HUDEP-2 (cell line): Measurements from ENCODE around the gene ADCY5.

Experiments used
- DNase-seq, 76 experiments: peaks; one replicate each; lab custom pipeline; 2025; ENCODE audit not compliant: unreplicated experiment in 76 of 76; lab: John Stamatoyannopoulos, UW

The ADCY5 gene

DNA sequence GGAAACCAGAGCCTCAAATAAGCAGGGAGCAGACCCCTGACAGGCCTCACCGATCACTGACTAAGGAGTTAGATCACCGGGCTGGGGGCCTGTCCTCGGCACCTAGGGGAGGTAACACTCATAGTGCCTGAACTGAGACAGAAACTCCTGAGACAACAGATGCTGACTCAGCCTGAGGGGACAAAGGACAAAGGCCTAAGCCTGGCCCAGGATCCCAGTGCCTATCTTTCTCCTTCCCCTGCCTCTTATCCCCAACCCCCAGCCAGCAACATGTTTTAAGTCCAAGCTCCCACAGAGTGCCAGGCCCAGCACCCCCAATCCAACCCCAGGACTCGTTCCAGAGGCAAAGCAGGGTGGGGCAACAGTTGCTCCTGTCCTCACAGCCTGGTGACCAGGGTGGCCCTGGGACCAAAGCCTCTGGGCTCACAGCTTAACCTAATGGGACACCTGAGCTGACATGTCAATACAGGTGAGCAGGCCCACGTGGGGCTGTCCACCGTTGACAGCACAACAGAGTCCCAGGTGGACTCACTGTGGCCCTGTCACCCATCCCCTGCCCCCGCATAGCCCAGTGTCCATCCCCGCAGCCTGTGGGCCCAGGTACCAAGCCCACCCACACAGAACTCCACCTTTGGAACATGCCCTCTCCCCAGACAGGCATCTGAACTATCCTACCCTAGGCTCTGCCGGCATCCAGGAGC lies 37.4 kb downstream of the ADCY5 start:
- no peak for DNase-seq

DNA sequence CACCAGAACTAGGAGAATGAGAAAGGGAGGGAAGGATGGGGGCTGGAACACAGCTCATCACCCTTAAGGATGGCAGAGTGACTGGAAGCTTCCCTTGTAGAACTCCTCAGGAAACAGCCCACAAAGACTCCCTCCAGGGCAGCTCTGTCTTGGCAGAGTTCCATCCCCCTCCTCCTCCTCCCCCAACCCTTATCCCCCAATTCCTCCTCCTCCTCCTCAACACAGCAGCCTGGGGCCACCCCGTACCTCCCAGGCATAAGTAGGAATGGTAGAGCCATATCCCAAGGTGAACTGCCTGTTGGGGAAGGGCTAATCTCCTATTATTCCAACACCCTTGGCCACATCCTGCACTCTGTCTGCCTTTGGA lies 38.8 kb downstream of the ADCY5 start:
- no peak for DNase-seq

DNA sequence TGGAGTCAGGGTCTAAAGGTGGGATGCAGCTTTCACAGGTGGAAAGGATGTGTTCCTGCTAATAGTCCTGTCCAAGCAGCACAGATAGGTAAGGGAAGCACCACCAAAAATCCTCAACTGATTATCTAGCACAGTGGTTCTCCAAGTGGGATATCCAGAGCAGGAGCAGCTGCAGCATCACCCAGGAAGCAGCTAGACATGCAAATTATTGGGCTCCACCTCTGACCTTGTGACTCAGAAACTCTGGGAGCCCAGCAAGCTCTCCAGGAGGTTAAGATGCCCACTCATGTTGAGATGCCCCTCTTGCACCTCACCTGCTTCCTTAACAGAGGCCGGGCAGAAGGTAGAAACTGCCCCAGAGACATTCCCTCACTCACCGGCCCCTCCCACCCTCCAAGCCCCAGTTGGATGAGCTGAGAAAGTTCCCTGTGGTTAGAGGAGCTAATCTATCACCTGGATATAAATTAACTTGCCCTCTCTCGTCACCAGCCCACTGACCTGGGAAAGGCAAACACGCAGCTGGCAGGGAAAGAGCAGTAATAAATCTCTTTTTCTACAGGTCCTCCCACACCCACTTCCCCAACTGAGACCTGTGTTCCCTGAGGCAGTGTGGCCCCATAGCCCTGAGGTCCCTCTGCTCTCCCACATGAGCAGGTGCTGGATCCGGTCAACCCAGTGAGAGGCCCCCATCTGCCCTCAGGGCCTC lies 39.3 kb downstream of the ADCY5 start:
- no peak for DNase-seq

DNA sequence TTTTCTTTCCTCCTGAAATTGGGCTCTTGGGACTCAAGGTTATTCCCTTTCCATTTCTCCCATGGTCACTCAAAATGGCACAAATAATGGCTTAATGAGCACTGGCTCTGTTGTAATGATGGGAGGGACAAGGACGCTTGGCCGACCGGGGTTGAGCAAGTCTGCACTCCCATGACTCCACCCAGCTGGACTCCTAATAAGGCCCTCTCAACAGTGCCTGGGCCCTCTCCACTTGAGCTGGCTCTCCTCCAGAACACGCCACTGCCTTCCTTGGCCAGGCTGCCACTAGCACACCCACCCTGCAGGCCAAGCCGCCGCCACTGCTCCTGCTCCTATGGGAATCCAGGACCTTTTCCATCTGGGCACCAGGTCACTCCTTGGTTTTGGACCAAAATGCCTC lies 42.3 kb downstream of the ADCY5 start:
- DNase-seq = no peak

DNA sequence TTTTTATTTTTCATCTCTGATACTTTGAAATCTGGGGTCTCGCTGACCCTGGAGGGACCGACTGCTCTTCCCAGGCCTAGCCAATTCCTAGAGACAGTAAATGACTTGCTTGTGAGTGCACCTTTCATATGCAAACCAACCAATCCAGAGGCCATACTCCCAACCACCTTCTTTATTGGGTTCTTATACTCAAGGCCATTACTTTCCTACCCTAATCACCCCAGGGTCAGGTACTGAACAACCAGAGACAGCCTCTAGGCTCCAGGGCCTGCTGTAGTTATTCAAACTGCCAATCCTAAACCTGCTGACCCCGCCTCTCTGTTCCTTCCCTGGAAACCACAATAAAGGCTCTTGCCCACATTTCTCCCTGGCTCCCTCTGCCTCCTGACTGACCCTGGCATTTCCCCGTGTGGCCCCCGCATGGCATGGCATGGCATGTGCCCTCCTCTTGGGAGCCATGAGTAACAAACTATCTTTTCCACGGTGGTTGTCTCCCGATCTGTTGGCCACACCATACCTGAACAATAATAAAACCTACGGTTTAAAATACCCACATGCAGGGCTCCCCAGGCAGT lies 42.9 kb downstream of the ADCY5 start:
- DNase-seq = no peak

DNA sequence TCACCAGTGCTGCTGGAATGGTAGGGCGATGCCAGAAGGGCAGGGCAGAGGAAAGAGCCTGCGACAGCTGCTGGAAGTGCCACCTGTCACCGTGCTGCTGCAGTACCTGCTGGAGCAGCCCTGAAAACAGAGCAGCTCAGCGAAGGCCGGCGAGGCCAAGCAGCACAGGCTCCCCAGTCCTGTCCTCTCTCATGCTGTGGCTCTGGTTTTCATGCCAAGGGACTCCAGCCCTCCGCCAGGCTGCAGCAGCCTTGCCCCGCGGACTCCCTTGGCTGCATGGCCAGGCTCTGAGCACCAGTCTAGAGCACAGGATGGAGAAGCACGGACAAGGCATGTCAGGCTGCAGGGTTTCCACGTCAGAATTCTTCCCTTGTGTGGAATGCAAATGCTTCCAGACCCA lies 43.9 kb downstream of the ADCY5 start:
- DNase-seq = no peak

DNA sequence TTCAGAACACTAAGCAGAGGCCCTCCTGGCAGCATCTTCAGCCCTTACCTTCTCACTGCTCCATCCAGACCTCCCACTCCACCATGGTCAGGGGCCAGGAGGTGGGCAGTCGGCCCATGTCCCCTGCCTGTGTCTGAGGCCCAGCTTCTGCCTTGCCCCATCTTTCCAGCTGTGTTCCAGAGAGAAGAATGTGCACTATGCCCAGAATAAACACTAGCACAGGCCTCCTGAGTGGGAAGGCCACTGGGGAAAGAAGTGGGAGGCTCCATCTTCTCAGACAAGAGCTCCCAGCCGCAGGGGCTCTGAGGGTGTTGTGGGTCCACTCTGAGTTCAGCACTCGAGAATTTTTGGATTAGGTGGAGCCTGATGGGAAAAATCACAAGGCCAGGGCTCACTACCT lies 44.5 kb downstream of the ADCY5 start:
- DNase-seq = no peak

DNA sequence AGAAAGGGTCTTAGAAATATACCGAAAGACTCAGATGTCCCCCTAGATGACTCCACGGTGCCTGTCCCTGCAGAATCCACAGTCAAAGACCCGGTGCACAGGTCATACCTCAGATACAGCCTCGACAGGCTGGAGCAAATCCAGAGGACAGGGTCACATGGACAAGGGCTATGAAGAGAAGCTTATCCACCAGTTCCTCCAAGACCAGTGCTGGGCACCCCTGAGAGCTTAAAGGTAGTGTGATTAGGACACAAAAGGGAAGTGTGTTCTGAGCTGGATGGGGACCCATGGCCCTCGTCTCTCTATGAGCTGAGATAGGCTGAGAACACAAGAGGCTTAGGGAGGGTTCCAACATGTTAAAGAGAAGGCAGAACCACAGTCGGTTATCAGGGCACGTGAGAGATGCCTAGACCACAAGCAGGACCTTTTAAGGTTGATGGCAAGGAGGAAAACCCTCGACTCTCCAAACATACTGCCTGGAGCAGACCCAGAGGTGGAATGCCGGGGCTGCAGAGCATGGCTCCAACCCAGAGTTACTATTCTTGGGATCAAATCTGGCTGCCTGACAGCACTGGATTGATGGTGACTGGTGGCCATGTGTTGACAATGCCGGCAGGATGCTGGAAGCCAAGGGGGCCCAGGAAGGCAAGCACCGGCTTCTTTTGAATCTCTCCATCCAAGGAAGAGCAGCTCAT lies 46.9 kb downstream of the ADCY5 start:
- DNase-seq = no peak

DNA sequence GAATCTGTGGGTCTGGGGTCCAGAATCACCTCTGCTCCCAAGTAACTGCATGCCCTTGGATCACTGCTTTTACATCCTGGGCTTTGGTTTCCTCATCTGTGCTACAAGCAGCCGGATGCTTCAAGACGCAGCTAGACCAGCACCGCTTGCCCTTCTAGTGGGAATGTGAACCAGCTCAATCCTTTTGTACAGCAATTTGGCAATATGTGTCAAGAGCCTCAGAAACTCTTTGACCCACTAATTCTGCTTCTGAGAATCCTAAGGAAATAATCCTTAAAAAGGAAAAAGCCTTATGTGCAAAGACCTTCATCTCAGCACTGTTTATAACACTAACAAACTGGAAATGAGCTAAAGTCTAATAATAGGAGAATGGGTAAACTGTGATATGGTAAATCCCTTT lies 48.7 kb downstream of the ADCY5 start:
- DNase-seq = no peak

DNA sequence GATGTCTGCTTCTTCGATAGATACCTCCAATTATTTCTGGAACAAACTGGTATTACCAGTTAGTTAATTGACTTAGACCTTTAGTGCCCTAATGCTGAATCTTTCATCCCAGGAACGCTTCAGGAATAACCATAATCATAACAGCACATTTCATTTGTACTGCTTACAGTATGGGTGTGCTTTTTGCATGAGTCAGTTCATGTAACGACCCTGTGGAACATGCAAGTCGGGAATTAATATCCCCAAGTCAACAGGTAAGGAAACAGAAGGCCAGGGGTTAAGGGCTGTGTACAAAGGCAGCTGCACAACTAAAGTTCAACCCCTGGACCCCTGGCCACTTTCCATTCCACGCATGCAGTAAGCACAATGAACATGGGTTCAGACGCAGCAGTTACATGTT lies 49.2 kb downstream of the ADCY5 start:
- no peak for DNase-seq

DNA sequence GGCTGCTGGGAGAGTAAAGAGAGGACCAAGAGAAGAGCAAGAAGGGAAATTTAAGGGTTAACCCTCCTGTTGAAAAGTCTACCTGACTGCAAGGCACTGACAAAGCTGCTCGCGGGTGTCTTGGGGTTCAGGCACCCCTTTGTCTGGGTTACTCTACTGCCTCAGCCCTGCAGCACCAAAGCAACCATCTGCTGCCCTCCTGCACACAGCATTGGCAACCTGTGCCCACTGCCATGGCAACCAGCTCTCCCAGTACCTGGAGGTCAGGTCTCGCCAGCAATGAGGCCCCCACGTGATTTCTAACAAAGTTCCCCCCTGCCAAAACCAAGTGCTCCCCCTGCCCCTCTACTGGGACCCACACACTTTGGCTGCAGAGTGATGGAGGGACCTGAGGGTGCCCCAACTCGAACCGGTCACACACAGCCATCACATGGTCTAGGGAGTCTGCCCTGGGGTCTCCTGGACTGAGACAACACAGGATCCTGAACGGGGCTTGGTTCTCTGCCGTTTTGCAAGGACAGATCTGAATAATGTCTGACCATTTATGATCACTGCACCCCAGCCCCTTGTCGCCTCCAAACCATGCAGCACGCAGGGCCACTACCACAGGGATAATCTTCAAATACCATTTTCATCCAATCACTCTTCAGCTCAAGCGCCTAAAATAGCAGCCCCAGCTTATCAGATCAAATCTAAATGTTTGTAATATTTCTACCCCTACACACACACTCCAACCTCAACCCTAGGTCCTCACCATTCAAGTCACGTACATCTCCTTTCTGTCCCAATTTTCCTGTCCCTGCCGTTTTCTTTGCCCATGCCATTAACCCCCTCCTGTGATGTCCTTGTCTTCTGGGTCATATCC lies 50.7 kb downstream of the ADCY5 start:
- DNase-seq = no peak

DNA sequence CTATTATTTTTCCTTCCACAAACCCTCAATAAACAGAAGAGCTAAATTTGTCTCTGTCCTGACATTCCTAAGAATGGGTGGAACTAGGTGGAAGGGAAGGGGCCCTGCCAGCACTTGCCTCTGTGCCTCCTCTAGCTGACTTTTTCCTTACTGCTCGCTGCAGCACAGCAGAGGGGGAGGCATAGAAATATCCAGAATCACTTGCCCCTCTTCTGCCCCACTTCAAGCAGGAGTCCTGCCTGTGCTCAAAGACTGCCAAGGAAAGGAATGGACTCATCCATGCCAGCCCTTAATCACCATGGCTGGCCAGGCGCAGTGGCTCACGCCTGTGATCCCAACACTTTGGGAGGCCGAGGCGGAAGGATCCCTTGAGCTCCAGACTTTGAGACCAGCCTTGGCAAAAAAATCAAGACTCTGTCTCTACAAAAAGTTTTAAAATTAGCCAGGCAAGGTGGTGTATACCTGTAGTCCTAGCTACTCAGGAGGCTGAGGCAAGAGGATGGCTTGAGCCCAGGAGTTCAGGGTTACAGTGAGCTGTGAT lies 51.8 kb downstream of the ADCY5 start:
- no peak for DNase-seq

DNA sequence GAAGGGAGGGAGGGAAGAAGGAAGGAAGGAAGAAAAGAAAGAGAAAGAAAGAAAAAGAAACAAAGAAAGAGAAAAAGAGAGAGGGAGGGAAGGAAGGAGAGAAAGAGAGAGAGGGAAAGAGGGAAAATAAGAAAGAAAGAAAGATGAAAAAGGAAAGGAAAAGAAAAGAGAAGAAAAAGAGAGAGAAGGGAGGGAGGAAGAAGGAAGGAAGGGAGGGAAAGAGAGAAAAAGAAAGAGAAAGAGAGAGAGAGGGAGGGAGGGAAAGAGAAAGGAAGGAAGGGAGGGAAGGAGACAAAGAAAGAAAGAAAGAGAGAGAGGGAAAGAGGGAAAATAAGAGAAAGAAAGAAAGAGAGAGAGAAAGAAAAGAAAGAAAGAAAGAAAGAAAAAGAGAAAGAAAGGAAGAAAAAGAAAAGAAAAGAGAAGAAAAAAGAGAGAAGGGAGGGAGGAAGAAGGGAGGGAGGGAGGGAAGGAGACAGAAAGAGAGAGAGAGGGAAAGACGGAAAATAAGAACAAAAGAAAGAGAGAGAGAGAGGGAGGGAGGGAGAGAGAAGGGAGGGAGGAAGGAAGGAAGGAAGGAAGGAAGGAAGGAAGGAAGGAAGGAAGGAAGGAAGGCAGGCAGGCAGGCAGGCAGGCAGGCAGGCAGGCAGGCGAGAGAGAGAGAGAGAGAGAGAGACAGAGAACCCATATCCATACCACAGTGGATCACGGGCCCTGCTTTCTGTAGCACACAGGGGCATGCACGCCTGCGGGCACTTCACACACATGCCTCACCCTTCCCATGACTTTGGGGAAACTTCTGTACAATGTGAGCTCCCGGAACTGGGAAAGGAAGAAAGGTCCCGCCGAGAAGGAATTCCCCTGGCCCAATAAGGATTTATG lies 52.5 kb downstream of the ADCY5 start:
- DNase-seq = no peak

DNA sequence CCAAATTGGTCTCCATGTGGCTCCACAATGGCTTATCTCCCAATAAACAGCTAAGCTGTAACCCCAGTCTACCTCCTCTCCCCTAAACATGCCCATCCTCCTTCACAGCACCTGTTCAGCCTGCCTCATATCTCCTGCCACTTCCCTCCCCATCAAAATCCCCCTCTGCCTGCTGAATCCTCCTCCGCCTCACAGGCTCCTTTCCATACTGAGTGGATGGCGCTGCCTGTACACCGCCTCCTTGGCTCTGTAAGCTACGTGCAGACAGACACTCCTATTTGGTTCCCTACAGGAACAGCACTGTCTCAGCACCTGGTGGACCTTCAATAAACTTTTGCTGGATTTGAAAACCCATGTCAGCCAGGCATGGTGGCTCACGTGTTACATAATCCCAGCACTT lies 53.7 kb downstream of the ADCY5 start:
- no peak for DNase-seq

DNA sequence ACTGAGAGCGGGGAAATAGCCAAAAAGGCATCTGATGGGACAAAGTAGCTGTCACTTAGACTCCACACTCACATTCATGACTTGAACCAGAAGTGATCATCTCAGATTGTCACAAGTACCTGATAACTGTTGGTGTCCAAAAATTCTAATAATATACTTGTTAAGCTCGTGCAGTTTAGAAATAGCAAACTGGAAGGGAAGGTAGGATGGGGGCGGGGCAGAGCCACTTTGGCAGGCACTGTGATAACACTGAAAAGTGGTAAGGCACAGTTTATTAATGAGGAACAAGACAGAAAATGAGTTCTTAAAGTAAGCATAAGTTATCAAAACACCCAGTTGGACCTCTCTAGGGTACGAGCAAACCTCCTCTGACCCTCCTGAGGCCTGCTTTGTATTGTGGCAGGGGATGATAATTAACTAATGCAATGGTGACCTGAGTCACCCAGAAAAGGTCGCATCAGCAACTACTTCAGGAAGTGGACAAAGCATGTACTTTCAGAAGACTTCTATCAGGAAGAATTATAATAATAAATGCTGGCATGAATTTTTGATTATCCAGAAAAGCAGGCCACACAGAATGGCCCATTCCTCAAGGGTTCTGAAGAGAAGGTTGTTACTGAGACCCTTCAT lies 54.4 kb downstream of the ADCY5 start:
- DNase-seq = no peak

DNA sequence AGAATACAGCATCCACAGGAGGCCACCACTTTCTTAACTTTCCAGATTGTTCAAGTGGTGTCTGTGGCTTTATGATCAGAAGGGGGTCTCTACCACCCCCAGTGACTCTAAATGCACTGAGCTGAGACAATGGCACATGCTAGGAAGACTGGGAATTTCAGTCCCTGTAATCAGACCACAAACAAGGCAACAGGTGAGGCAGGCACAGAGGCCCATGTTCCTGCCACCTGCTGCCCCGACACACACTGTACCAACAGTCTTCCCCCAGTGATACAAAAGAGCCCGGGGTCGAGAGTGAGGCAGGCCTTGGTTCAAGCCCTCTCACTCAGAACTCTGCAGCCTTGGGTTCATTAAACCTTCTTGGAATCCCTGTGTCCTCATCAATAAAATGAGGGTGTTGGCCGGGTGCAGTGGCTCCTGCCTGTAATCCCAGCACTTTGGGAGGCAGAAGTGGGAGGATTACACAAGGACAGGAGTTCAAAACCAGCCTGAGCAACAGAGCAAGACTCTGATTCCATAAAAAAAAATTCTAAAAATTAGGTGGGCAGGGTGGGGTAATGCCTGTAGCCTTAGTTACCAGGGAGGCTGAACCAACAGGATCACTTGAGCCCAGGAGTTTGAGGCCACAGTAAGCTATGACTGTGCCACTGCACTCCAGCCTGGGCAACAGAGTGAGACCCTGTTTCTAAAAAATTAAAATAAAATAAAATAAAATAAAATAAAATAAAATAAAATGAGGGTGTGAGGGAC lies 55.8 kb downstream of the ADCY5 start:
- DNase-seq = no peak

DNA sequence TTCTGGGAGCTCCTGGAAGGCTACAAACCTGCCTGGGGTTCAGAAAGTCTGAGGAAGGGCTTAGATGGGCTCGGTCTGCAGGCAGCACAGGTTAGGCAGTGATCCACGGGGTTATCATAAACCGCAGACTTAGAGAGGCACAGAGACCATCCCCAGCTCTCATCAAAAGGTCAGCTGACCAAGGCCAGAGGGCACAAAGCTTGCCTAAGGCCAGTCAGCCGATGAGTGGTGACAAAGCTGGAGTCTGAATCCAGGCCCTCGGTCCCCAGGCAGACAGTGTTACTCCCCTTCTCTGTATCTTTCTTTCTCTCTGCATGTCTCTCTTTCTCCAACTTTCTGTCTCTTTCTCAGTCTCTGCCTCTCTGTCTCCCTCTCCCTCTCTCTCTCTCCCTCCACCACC lies 56.5 kb downstream of the ADCY5 start:
- DNase-seq = no peak

DNA sequence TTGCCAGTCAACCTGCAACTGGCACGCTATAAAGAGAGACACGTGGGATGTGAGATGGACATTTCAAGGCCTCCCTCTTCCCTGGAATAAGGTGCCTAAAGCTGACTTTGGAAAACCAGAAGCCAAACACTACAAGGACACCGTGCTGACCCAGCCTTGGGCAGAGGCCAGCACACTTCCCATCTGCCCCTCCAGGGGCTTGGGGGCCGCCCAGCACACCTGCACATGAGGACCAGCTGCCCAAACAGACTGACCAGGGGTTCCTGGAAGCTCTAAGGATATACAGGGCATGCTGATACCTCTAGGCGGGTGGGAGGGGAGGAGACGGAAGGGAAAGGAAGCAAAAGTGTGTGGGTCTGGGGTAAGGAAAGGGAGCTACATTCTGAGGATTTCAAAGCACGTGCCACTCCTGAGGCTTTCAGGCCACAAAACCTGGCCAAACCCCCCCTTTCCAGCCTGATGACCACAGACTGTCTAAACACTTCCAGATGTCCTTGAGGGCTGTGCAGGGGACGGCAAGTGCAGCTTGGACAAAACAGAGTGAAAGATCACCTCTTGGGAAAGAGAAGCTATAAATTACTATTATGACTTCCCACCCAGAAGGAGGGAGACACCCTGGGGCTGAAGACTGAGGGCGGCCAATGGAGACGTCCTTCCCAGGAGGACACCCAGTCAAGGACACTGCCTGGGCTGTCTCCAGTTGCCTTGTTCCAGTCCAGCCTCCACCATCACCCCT lies 57.9 kb downstream of the ADCY5 start:
- DNase-seq = no peak
